Adrenal gland (tissue), 12 donors: ENCODE results near the gene PTGIS. TPM values are rescaled to one million over a fixed set of nuclear protein-coding genes. Genes with fewer than 3 reads are reported as not detected.

Experiments used
- DNase-seq, 7 donors: peaks; one replicate each; pipeline ENCODE4 v3.0.0-alpha.2; 2019 to 2020
- H3K27ac ChIP-seq, 5 donors: fragments of 200-600 bp; sonication (generic) in 4 of 5; 1 replicate in 3 of 5; 2 replicates in 2 of 5; pipeline versions ENCODE4 v1.5.1 to v1.8.0; 2016 to 2020; ENCODE audit warnings: mild to moderate bottlenecking in 1 of 5
- H3K27me3 ChIP-seq: fragments of 200-600 bp; 2 replicates; pipeline ENCODE4 v1.8.0; 2021
- H3K36me3 ChIP-seq, 2 donors: fragments of 200-600 bp; replicated peaks in 1 of 2; 1 replicate in 1 of 2; 2 replicates in 1 of 2; pipeline versions ENCODE4 v1.5.1 to v1.8.0; 2018 to 2022
- H3K4me1 ChIP-seq, 2 donors: fragments of 200-600 bp; replicated peaks in 1 of 2; 1 replicate in 1 of 2; 2 replicates in 1 of 2; pipeline versions ENCODE4 v1.5.1 to v1.8.0; 2018 to 2021
- H3K4me3 ChIP-seq, 4 donors: fragments of 200-600 bp; sonication (generic) in 3 of 4; one replicate each; pipeline ENCODE4 v1.5.1; 2016 to 2018
- H3K9me3 ChIP-seq, 3 donors: fragments of 200-600 bp; sonication (generic) in 1 of 3; replicated peaks in 1 of 3; 1 replicate in 2 of 3; 2 replicates in 1 of 3; pipeline versions ENCODE4 v1.5.1 to v1.8.0; 2016 to 2021
- POLR2A ChIP-seq, 2 donors: fragments of 450-650 bp; IDR thresholded peaks; one replicate each; pipeline ENCODE4 v1.6.1; 2017; ENCODE audit warnings: antibody characterized with exemption in 2 of 2, mild to moderate bottlenecking in 2 of 2, moderate library complexity in 1 of 2
- WGBS, 4 donors: extraction: QIAGEN DNeasy Blood & Tissue Kit in 2 of 4; methylation state at CpG; one replicate each; pipeline versions ENCODE4 v1.1.5 to v1.1.7; 2013 to 2017; 5-methylcytosine and 5-hydroxymethylcytosine counted together
- intact Hi-C, 2 donors: fragments of 100-400 bp; cut with DNase I; formaldehyde crosslinking; loops; one replicate each; pipeline versions ENCODE4 v1.14.1 to v1.15.0; 2022 to 2023
- polyA plus RNA-seq, 3 donors: library from polyadenylated mRNA; stranded (reverse); fragments of 200-250 nt in 2 of 3; fragments of 350-450 nt in 1 of 3; fragmentation: Illumina TruSeq in 1 of 3; extraction: RNeasy Lipid Tissue Mini Kit (QIAGEN cat#74804) in 1 of 3; gene quantifications; one replicate each; pipeline ENCODE4 v1.2.3, GENCODE V29; 2013 to 2014
- total RNA-seq, 9 donors: library from RNA; depleted of rRNA in 4 of 9; stranded (reverse); fragments of >200 nt in 4 of 9; fragments of 120-200 nt in 1 of 9; fragmentation: NEBNext Ultra II Directional in 1 of 9; extraction: Animal tissue kit (Norgen Biotek cat#: 25700) in 1 of 9; gene quantifications; one replicate each; pipeline versions ENCODE4 v1.1.0 to v1.2.4, GENCODE V29; 2013 to 2023
- TF ChIP-seq, protein P1 (sequence below), 6 experiments: fragments of 450-650 bp in 4 of 6; fragments of 200-600 bp in 2 of 6; sonication (generic) in 1 of 6; IDR thresholded peaks; 1 replicate in 5 of 6; 2 replicates in 1 of 6; pipeline versions ENCODE4 v1.5.1 to v1.8.0; 2016 to 2021; ENCODE audit warnings: antibody characterized with exemption in 6 of 6, mild to moderate bottlenecking in 2 of 6, moderate library complexity in 1 of 6
- donor health status: healthy with polysubstance abuse.
- donor health status: Bipolar disorder and iron deficiency.
- donor health status: DM: yes; HTN: yes; CAD: no.
- donor health status: DM: no; HTN: no; CAD: no.
- donor health status: DM: no; HTN: no; CAD: no.
- donor health status: DM: yes; HTN: yes; CAD: no.

Gene PTGIS
- total and polyA plus RNA-seq, 12 donors = 3.5 to 34.2 (median 8.0) TPM

DNA sequence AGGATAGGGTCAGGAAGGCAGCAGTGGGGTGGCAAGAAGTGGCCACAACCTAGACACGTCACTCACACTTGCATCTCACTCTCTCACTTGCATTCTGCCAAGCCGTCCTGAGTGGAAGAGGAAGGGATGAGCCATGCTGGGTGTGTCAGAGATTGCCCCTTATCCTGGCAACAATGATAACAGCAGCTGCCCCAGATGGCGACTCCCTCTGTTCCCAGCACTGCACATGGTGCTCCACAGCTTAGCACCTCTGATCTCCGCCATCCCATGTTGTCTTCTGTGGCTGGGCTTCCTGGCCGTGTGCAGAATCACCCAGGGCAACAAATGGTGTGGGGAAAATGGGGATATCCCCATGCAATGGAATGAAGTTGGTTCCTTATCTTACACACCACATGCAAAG lies 96.5 kb downstream of the PTGIS start:
- Histone ChIP-seq H3K4me1 (no peaks in the 10 kb centered on the region), H3K27ac (no peak overlapping the region), H3K4me3 (no peak overlapping the region), H3K27me3 (no peaks in the 10 kb centered on the region), H3K9me3 (no peaks in the 10 kb centered on the region), H3K36me3 (no peaks in the 10 kb centered on the region)
- TF ChIP-seq, protein P1, sequence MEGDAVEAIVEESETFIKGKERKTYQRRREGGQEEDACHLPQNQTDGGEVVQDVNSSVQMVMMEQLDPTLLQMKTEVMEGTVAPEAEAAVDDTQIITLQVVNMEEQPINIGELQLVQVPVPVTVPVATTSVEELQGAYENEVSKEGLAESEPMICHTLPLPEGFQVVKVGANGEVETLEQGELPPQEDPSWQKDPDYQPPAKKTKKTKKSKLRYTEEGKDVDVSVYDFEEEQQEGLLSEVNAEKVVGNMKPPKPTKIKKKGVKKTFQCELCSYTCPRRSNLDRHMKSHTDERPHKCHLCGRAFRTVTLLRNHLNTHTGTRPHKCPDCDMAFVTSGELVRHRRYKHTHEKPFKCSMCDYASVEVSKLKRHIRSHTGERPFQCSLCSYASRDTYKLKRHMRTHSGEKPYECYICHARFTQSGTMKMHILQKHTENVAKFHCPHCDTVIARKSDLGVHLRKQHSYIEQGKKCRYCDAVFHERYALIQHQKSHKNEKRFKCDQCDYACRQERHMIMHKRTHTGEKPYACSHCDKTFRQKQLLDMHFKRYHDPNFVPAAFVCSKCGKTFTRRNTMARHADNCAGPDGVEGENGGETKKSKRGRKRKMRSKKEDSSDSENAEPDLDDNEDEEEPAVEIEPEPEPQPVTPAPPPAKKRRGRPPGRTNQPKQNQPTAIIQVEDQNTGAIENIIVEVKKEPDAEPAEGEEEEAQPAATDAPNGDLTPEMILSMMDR (IDR thresholded peaks at IDR 0.05) = no peak
- TF ChIP-seq POLR2A (IDR thresholded peaks at IDR 0.05) = no peak
- 66 to 81% (median 69%) methylated on average over 5 of the region's 5 CpGs for WGBS, 4 donors
- intact Hi-C loops = no loop called here
- no peak for DNase-seq

DNA sequence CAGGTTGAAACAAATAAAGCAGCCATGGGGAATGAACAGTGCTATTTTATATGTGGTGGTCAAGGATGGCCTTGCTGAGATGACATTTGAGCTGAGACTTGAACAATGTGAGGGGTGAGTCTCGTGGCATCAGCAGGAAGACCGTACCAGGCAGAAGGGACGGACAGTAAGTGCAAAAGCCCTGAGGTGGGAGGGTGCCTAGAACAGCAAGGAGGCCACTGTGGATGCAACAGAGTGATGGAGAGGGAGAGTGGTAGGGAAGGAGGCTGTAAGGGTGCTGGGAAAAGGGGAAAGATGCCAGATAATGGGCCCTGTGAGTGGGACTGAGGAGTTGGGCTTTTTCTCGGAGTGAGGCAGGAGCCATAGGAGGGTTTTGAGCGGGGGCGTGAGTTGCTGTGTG lies 97.0 kb downstream of the PTGIS start:
- no peak for DNase-seq
- intact Hi-C loops = no loop called here
- Histone ChIP-seq H3K36me3 (no peaks in the 10 kb centered on the region), H3K9me3 (no peaks in the 10 kb centered on the region), H3K27me3 (no peaks in the 10 kb centered on the region), H3K4me3 (no peak overlapping the region), H3K4me1 (no peaks in the 10 kb centered on the region), H3K27ac (no peak overlapping the region)
- TF ChIP-seq, protein P1 (IDR thresholded peaks at IDR 0.05) = no peak
- no peak for TF ChIP-seq POLR2A (IDR thresholded peaks at IDR 0.05)
- 74 to 83% (median 75%) methylated on average over 6 of the region's 6 CpGs for WGBS, 4 donors

DNA sequence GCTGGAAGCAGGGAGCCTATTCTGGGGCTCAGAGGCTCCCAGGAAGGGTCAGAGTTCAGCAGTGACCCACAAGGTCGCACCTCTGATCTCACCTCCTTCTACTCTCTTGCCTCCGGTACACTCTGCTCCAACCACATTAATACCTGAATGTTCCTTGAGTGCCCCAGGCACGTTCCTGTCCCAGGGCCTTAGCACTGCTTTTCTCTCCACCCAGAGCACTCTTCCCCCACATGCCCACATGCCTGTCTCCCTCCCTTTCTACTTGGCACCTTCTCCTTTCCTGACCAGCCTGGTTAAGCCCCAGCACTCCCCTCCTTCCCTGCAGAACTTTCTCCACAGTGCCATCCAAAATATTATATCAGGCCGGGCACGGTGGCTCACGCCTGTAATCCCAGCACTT lies 98.9 kb downstream of the PTGIS start:
- Histone ChIP-seq H3K36me3 (no peaks in the 10 kb centered on the region), H3K27ac (no peak overlapping the region), H3K9me3 (no peaks in the 10 kb centered on the region), H3K4me3 (no peak overlapping the region), H3K4me1 (no peaks in the 10 kb centered on the region), H3K27me3 (no peaks in the 10 kb centered on the region)
- intact Hi-C loops = no loop called here
- WGBS, 4 donors = 66 to 79% (median 73%) methylated on average over 6 of the region's 6 CpGs
- TF ChIP-seq POLR2A (IDR thresholded peaks at IDR 0.05) = no peak
- TF ChIP-seq, protein P1 (IDR thresholded peaks at IDR 0.05) = no peak
- DNase-seq = no peak

DNA sequence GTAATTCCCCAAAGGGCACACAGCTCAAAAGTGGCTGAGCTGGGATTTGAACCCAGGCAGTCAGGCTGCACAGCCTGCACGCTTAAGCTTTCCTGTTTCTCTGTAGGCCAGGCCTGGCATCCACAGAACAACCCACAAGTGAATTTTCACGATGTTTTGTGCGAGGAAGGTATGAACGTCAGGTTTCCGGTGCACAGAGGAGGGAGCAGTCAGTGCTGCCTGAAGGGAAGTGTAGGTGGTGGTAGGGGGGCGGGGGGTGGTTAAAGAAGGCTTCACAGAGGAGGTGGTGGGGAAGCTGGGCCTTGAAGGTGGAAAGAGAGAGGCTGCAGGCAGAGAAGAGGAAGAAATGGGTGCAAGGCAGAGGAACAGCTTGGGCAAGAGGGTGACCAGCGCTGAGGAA lies 99.5 kb downstream of the PTGIS start:
- 73 to 84% (median 78%) methylated on average over 7 of the region's 7 CpGs for WGBS, 4 donors
- Histone ChIP-seq H3K27me3 (no peaks in the 10 kb centered on the region), H3K9me3 (no peaks in the 10 kb centered on the region), H3K36me3 (no peaks in the 10 kb centered on the region), H3K4me1 (no peaks in the 10 kb centered on the region), H3K4me3 (no peak overlapping the region), H3K27ac (no peak overlapping the region)
- TF ChIP-seq POLR2A (IDR thresholded peaks at IDR 0.05) = no peak
- TF ChIP-seq, protein P1 (IDR thresholded peaks at IDR 0.05) = no peak
- intact Hi-C loops = no loop called here
- DNase-seq = no peak
